DMS79 treated with DMSO at 0.1 percent for 48 hours (cell line): ENCODE results near the gene ZP1.

Experiments used
- DNase-seq: peaks from one replicate; lab custom pipeline; 2025; lab: John Stamatoyannopoulos, UW

Gene ZP1

GRCh38 chr11:60844045-60844869 is 23.1 kb upstream of the ZP1 start:
- DNase-seq, result no peak

- DNase-seq, result no peak
Measured at GRCh38 chr11:60844870-60845221, 22.5 kb upstream of the ZP1 start.

- no peak for DNase-seq
Measured at GRCh38 chr11:60845338-60845737, 22.0 kb upstream of the ZP1 start.

GRCh38 chr11:60847281-60847680 is 20.1 kb upstream of the ZP1 start:
- DNase-seq, result no peak

GRCh38 chr11:60847896-60848295 is 19.4 kb upstream of the ZP1 start:
- no peak for DNase-seq

- DNase-seq, result no peak
Measured at GRCh38 chr11:60848714-60849151, 18.6 kb upstream of the ZP1 start.

- no peak for DNase-seq
Measured at GRCh38 chr11:60849641-60850520, 17.5 kb upstream of the ZP1 start.

GRCh38 chr11:60851327-60852104 is 15.8 kb upstream of the ZP1 start:
- no peak for DNase-seq

- no peak for DNase-seq
Measured at GRCh38 chr11:60852117-60852981, 15.0 kb upstream of the ZP1 start.

GRCh38 chr11:60852982-60853950 is 14.1 kb upstream of the ZP1 start:
- no peak for DNase-seq

- no peak for DNase-seq
Measured at GRCh38 chr11:60854140-60854846, 13.0 kb upstream of the ZP1 start.

- DNase-seq, result no peak
Measured at GRCh38 chr11:60854847-60855725, 12.3 kb upstream of the ZP1 start.

GRCh38 chr11:60855726-60856633 is 11.4 kb upstream of the ZP1 start, which contains the start of gene PTGDR2:
Gene PTGDR2 (minus strand): TSS chr11:60855950. CDS start chr11:60853722, 2,228 bp downstream.
- no peak for DNase-seq

- no peak for DNase-seq
Measured at GRCh38 chr11:60857378-60858232, 9.7 kb upstream of the ZP1 start.

- no peak for DNase-seq
Measured at GRCh38 chr11:60858236-60858635, 9.1 kb upstream of the ZP1 start.

GRCh38 chr11:60858731-60859464 is 8.4 kb upstream of the ZP1 start:
- DNase-seq, result no peak
